SH-SY5Y (cell line): ENCODE results near the gene MTHFSD.

Source experiments
- GATA2 ChIP-seq: IDR thresholded peaks from 2 replicates; pipeline ENCODE4 v1.6.1; 2011; ENCODE audit warnings: mild to moderate bottlenecking, low read depth, low read length
- GATA3 ChIP-seq: IDR thresholded peaks from 2 replicates; pipeline ENCODE4 v1.6.1; 2011; ENCODE audit warnings: low read depth, mild to moderate bottlenecking, low read length, moderate library complexity

GRCh38 chr16:86504315-86505184 is 50.5 kb downstream of the MTHFSD start:
- TF ChIP-seq GATA2 (no peak), GATA3 (no peak)
